Endothelial cell (in vitro differentiated cells): ENCODE results near the gene ATXN7L1. TPM values are rescaled to one million over a fixed set of nuclear protein-coding genes. Genes with fewer than 3 reads are reported as not detected.

ENCODE experiments used
- DNase-seq: peaks from one replicate; pipeline ENCODE4 v3.0.0; 2021; ENCODE audit warnings: low spot score
- H3K27ac Mint-ChIP-seq: one replicate; pipeline ENCODE4 v1.8.0; 2021; ENCODE audit warnings: mixed read lengths, inconsistent platforms; ENCODE audit not compliant: unreplicated experiment
- H3K27me3 Mint-ChIP-seq: one replicate; pipeline ENCODE4 v1.8.0; 2021; ENCODE audit warnings: mild to moderate bottlenecking, moderate library complexity, mixed read lengths, inconsistent platforms; ENCODE audit not compliant: unreplicated experiment
- H3K36me3 Mint-ChIP-seq: one replicate; pipeline ENCODE4 v1.8.0; 2021; ENCODE audit warnings: mild to moderate bottlenecking, low read depth, mixed read lengths, inconsistent platforms; ENCODE audit not compliant: unreplicated experiment
- H3K4me1 Mint-ChIP-seq: one replicate; pipeline ENCODE4 v1.8.0; 2021; ENCODE audit warnings: mild to moderate bottlenecking, mixed read lengths, inconsistent platforms; ENCODE audit not compliant: unreplicated experiment
- H3K4me3 Mint-ChIP-seq: one replicate; pipeline ENCODE4 v1.8.0; 2021; ENCODE audit warnings: mild to moderate bottlenecking, mixed read lengths, inconsistent platforms; ENCODE audit not compliant: unreplicated experiment
- H3K9me3 Mint-ChIP-seq: one replicate; pipeline ENCODE4 v1.8.0; 2021; ENCODE audit warnings: mixed read lengths, inconsistent platforms; ENCODE audit not compliant: unreplicated experiment
- total RNA-seq: library from RNA; stranded (reverse); fragmentation: NEBNext Ultra II Directional; extraction: Animal tissue kit (Norgen Biotek cat#: 25700); gene quantifications from one replicate; pipeline ENCODE4 v1.2.1, GENCODE V29; 2021; ENCODE audit not compliant: unreplicated experiment
- TF ChIP-seq, protein P1 (sequence below): fragments of 200-600 bp; sonication (generic); IDR thresholded peaks from one replicate; pipeline ENCODE4 v1.5.0; 2021; ENCODE audit warnings: antibody characterized with exemption; ENCODE audit not compliant: unreplicated experiment

Gene ATXN7L1
- total RNA-seq, 1 donor from 2014 or later: 18.4 TPM

DNA sequence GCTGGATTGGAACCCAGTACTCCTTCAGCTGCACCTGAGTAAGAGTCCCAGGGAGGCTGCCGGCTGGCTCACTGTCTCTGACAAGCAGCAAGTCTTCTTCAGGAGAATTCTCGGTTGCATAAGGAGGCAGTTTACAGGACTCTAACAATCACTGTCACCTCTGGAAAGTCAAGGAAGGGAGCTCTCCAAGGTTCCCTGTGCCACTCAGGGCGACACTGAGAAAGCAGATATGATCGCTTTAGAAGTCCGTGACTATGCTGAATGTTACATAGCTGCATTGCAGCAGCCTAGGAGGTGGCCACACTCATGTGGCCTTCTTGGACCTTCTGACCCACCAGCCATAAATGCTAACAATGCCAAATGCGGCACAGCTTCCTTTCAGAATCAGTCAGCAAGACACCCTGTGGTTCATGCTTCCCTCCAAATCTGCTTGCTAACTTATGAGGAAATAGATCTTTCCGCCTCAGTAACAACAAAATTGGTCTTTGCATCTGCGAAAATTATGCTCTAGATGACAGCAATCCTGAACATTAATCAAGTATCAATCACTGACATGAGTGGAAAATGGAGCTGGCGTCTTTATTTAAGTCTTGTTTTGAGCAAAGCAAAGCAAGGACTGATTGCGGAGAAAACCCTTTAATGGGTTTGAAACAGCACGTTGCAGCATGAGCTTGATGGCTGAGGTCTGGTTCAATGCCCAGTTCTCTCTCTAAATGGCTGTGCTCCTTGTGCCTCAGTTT, 132.9 kb downstream of the ATXN7L1 start:
- Mint-ChIP-seq H3K27me3 (peaks cover 5% of the 10 kb centered on the region), H3K27ac (no peak overlapping the region), H3K4me1 (peaks cover 8% of the 10 kb centered on the region), H3K9me3 (no peaks in the 10 kb centered on the region), H3K4me3 (no peak overlapping the region), H3K36me3 (peaks cover 8% of the 10 kb centered on the region)
- DNase-seq: no peak
- TF ChIP-seq, protein P1, sequence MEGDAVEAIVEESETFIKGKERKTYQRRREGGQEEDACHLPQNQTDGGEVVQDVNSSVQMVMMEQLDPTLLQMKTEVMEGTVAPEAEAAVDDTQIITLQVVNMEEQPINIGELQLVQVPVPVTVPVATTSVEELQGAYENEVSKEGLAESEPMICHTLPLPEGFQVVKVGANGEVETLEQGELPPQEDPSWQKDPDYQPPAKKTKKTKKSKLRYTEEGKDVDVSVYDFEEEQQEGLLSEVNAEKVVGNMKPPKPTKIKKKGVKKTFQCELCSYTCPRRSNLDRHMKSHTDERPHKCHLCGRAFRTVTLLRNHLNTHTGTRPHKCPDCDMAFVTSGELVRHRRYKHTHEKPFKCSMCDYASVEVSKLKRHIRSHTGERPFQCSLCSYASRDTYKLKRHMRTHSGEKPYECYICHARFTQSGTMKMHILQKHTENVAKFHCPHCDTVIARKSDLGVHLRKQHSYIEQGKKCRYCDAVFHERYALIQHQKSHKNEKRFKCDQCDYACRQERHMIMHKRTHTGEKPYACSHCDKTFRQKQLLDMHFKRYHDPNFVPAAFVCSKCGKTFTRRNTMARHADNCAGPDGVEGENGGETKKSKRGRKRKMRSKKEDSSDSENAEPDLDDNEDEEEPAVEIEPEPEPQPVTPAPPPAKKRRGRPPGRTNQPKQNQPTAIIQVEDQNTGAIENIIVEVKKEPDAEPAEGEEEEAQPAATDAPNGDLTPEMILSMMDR: no peak

DNA sequence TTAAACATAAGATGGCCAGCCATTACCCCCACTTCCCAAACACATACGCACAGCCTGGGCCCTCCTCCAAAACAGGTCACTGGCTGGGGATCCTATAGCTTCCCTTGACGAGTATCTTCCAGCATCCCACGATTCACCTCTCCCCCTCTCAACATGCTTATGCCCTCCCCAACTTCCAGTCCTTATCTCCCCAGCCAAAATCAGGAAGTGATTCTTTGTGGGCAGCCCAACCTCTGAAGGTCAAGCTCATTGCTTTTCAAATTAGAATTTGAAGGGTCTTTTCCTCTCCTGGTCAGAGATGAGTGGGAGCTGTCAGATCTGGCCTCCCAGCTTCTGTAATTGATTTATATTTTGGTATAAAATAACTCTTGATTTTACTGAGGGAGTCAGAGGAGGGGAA, 133.6 kb downstream of the ATXN7L1 start:
- peaks cover 8% of the 10 kb centered on the region for H3K4me1 Mint-ChIP-seq
- peaks cover 8% of the 10 kb centered on the region for H3K36me3 Mint-ChIP-seq
- DNase-seq: no peak
- H3K27me3 Mint-ChIP-seq: peaks cover 5% of the 10 kb centered on the region
- H3K27ac Mint-ChIP-seq: no peak overlapping the region
- H3K9me3 Mint-ChIP-seq: no peaks in the 10 kb centered on the region
- TF ChIP-seq, protein P1: no peak
- no peak overlapping the region for H3K4me3 Mint-ChIP-seq

DNA sequence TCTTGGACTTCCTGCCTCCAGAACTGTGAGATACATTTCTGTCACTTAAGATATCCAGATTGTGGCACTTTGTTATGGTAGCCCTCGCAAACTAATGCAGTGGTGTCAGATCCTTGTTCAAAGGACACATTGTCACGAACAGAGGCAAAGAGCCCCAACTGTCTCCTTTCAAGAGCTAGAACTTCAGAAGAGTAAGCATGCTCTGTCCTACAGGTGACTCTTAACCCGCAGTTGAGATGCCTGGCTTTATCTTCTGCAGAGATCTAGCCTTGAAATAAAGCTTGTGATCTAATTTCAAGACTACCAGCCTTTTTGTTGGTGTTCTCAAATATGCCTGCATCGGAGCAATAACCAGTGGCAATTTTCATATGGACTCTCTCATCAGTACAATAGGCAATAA, 134.4 kb downstream of the ATXN7L1 start:
- H3K9me3 Mint-ChIP-seq: no peaks in the 10 kb centered on the region
- H3K36me3 Mint-ChIP-seq: peaks cover 8% of the 10 kb centered on the region
- no peak overlapping the region for H3K4me3 Mint-ChIP-seq
- H3K27ac Mint-ChIP-seq: no peak overlapping the region
- peaks cover 5% of the 10 kb centered on the region for H3K27me3 Mint-ChIP-seq
- TF ChIP-seq, protein P1: no peak
- DNase-seq: no peak
- H3K4me1 Mint-ChIP-seq: peaks cover 8% of the 10 kb centered on the region

DNA sequence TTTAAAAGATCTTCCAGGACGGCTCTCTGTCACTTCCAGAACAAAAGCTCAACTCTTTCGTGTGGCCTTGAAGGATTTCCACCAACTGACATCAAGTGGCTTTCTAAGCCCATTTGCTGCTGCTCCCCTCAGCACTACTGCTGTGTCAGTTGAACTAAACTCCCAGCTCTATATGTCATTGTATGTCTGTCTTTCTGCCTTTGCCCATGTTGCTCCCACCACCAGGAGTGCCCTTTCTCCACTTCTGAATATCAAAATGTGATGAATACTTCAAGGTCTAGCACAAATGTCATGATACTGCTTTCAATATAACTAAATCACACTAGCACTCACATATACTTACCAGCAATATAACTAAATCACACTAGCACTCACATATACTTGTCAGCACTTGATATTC, 138.3 kb downstream of the ATXN7L1 start:
- no peak overlapping the region for H3K27ac Mint-ChIP-seq
- TF ChIP-seq, protein P1: no peak
- H3K4me3 Mint-ChIP-seq: no peak overlapping the region
- H3K36me3 Mint-ChIP-seq: peaks cover 8% of the 10 kb centered on the region
- peaks cover 4% of the 10 kb centered on the region for H3K27me3 Mint-ChIP-seq
- no peak for DNase-seq
- no peaks in the 10 kb centered on the region for H3K9me3 Mint-ChIP-seq
- H3K4me1 Mint-ChIP-seq: peaks cover 3% of the 10 kb centered on the region

DNA sequence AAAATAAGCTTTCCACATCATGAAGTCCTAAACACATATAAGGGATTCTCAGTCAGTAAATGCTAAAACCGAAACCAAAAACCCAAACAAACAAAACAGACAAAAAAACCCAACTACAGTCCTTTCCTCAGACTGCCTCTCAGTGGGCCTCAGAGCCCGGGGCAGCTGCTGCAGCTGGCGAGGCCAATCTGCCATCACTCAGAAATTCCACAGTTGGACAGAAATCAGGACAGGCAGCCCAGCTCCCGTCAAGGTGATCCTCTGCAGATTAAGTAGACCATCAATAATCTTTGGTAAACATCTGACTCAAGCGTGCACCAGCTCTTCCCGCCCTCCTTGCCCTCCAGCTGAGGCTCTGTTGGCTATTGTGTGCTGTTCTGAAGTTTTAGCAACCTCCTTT, 142.2 kb downstream of the ATXN7L1 start:
- no peak overlapping the region for H3K27ac Mint-ChIP-seq
- no peaks in the 10 kb centered on the region for H3K4me1 Mint-ChIP-seq
- no peak overlapping the region for H3K4me3 Mint-ChIP-seq
- TF ChIP-seq, protein P1: no peak
- H3K36me3 Mint-ChIP-seq: no peaks in the 10 kb centered on the region
- H3K27me3 Mint-ChIP-seq: peaks cover 1% of the 10 kb centered on the region
- no peaks in the 10 kb centered on the region for H3K9me3 Mint-ChIP-seq
- DNase-seq: no peak
